Endothelial cell of umbilical vein (primary cell): ENCODE measurements around the gene SEPTIN10.

ENCODE experiments used
- MYC ChIP-seq: IDR thresholded peaks from one replicate; pipeline ENCODE4 v1.6.1; 2011; ENCODE audit warnings: mild to moderate bottlenecking, low read depth, low read length
- TF ChIP-seq, protein P1 (sequence below), 2 donors: IDR thresholded peaks; 1 replicate in 1 of 2; 2 replicates in 1 of 2; pipeline ENCODE4 v1.5.1; 2011; ENCODE audit warnings: low read length in 2 of 2, mild to moderate bottlenecking in 2 of 2, moderate library complexity in 2 of 2, control low read depth in 1 of 2, inconsistent platforms in 1 of 2, low read depth in 1 of 2; ENCODE audit not compliant: insufficient read depth in 1 of 2; ENCODE audit errors: extremely low read depth in 1 of 2

DNA sequence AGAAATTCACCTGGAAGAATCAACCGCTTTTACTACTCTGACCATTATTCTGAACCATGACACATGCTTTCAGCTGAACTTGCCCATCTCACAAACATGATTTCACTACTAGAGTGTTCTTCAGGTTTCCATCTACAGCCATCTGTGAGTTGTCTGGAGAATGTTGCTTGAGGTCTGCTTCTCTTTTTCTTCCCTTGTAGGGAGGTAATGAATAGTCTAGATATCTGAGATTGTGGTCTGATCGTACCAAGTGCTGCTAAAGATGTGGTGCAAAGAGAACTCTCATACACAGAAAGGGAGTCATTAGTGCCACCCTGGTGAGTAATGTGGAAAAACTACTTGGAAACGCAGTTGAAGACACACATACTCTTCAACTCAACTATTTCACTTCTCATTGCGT lies 10.6 kb upstream of the SEPTIN10 start:
- TF ChIP-seq, protein P1, sequence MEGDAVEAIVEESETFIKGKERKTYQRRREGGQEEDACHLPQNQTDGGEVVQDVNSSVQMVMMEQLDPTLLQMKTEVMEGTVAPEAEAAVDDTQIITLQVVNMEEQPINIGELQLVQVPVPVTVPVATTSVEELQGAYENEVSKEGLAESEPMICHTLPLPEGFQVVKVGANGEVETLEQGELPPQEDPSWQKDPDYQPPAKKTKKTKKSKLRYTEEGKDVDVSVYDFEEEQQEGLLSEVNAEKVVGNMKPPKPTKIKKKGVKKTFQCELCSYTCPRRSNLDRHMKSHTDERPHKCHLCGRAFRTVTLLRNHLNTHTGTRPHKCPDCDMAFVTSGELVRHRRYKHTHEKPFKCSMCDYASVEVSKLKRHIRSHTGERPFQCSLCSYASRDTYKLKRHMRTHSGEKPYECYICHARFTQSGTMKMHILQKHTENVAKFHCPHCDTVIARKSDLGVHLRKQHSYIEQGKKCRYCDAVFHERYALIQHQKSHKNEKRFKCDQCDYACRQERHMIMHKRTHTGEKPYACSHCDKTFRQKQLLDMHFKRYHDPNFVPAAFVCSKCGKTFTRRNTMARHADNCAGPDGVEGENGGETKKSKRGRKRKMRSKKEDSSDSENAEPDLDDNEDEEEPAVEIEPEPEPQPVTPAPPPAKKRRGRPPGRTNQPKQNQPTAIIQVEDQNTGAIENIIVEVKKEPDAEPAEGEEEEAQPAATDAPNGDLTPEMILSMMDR (IDR thresholded peaks at IDR 0.05; ENCODE audit: extremely low read depth in 1 of 2, insufficient read depth in 1 of 2, low read depth in 1 of 2, low read length in 2 of 2), result no peak
- no peak for TF ChIP-seq MYC
